Pancreas (tissue), 10 donors: ENCODE results near the gene ARHGEF1. TPM values are rescaled to one million over a fixed set of nuclear protein-coding genes. Genes with fewer than 3 reads are reported as not detected.
A peak's percentile ranks its signal among the peaks of the same experiment; 100 is the strongest.

Experiments used
- ATAC-seq, 4 donors: fragments of 200-7000 bp; cut with Tn5 transposase; one replicate each; pipeline versions ENCODE4 v1.8.0 to v1.9.1; 2020; ENCODE audit warnings: mild to moderate bottlenecking in 4 of 4, moderate library complexity in 4 of 4
- DNase-seq, 6 donors: peaks; one replicate each; pipeline ENCODE4 v3.0.0-alpha.2; 2020
- FAIRE-seq: peaks from 2 replicates; lab custom pipeline; 2012; peaks lifted over from hg19 to GRCh38; lab: Jason Lieb, UNC
- H3K27ac ChIP-seq, 4 donors: fragments of 200-600 bp; sonication (generic); 1 replicate in 3 of 4; 2 replicates in 1 of 4; pipeline versions ENCODE4 v1.5.0 to v1.8.0; 2020
- H3K27me3 ChIP-seq, 4 donors: fragments of 200-600 bp; one replicate each; pipeline ENCODE4 v1.8.0; 2021
- H3K36me3 ChIP-seq, 3 donors: fragments of 200-600 bp; sonication (generic) in 1 of 3; one replicate each; pipeline versions ENCODE4 v1.5.0 to v1.8.0; 2020 to 2021
- H3K4me1 ChIP-seq, 3 donors: fragments of 200-600 bp; one replicate each; pipeline ENCODE4 v1.8.0; 2021
- H3K4me3 ChIP-seq, 4 donors: fragments of 200-600 bp; sonication (generic) in 2 of 4; one replicate each; pipeline versions ENCODE4 v1.5.0 to v1.8.0; 2020 to 2021
- H3K9me3 ChIP-seq, 4 donors: fragments of 200-600 bp; one replicate each; pipeline ENCODE4 v1.8.0; 2021
- WGBS, 2 donors: extraction: QIAGEN DNeasy Blood & Tissue Kit; methylation state at CpG; one replicate each; pipeline ENCODE4 v1.1.7; 2013; 5-methylcytosine and 5-hydroxymethylcytosine counted together
- intact Hi-C, 3 donors: fragments of 100-400 bp; cut with DNase I; formaldehyde crosslinking; loops; one replicate each; pipeline versions ENCODE4 v1.11.1 to v1.14.2; 2022
- polyA plus RNA-seq, 2 donors: library from polyadenylated mRNA; stranded (reverse); fragments of 200-250 nt; gene quantifications; one replicate each; pipeline ENCODE4 v1.2.3, GENCODE V29; 2013
- total RNA-seq, 6 donors: library from RNA; stranded (reverse); fragmentation: NEBNext Ultra II Directional in 4 of 6; extraction: Animal tissue kit (Norgen Biotek cat#: 25700) in 4 of 6; gene quantifications; one replicate each; pipeline versions ENCODE4 v1.2.1 to v1.2.4, GENCODE V29; 2021 to 2023
- TF ChIP-seq, protein P1 (sequence below), 4 donors: fragments of 200-600 bp; sonication (generic) in 3 of 4; IDR thresholded peaks; one replicate each; pipeline versions ENCODE4 v1.5.0 to v1.8.0; 2021; ENCODE audit warnings: antibody characterized with exemption in 4 of 4
- donor health status: healthy with polysubstance abuse.
- donor health status: DM: no; HTN: no; CAD: no; lungs with moderate emphysema.
- donor health status: DM: no; HTN: no; CAD: no.
- donor health status: control.
- donor health status: control.
- donor health status: Bipolar disorder and iron deficiency.
- donor health status: DM: yes; HTN: yes; CAD: no.
- donor health status: DM: no; HTN: no; CAD: no.
- donor health status: DM: no; HTN: no; CAD: no.
- donor health status: DM: yes; HTN: yes; CAD: no.

ARHGEF1 gene
- total and polyA plus RNA-seq, 8 donors = 26.3 to 179 (median 39.3) TPM

- intact Hi-C loops = no loop called here
- DNase-seq (peak in 1 of 6 donors; percentile 20), ATAC-seq (no peak), FAIRE-seq (no peak)
- Histone ChIP-seq H3K27ac (no peak overlapping the region), H3K36me3 (no peaks in the 10 kb centered on the region), H3K27me3 (no peaks in the 10 kb centered on the region), H3K4me1 (no peaks in the 10 kb centered on the region), H3K9me3 (no peaks in the 10 kb centered on the region), H3K4me3 (no peak overlapping the region)
- WGBS, 2 donors = 49 to 55% methylated on average over 5 to 6 of the region's 6 CpGs
- TF ChIP-seq, protein P1, sequence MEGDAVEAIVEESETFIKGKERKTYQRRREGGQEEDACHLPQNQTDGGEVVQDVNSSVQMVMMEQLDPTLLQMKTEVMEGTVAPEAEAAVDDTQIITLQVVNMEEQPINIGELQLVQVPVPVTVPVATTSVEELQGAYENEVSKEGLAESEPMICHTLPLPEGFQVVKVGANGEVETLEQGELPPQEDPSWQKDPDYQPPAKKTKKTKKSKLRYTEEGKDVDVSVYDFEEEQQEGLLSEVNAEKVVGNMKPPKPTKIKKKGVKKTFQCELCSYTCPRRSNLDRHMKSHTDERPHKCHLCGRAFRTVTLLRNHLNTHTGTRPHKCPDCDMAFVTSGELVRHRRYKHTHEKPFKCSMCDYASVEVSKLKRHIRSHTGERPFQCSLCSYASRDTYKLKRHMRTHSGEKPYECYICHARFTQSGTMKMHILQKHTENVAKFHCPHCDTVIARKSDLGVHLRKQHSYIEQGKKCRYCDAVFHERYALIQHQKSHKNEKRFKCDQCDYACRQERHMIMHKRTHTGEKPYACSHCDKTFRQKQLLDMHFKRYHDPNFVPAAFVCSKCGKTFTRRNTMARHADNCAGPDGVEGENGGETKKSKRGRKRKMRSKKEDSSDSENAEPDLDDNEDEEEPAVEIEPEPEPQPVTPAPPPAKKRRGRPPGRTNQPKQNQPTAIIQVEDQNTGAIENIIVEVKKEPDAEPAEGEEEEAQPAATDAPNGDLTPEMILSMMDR (IDR thresholded peaks at IDR 0.05) = no peak
Measured at GRCh38 chr19:41923045-41923788, 40.2 kb downstream of the ARHGEF1 start.

DNA sequence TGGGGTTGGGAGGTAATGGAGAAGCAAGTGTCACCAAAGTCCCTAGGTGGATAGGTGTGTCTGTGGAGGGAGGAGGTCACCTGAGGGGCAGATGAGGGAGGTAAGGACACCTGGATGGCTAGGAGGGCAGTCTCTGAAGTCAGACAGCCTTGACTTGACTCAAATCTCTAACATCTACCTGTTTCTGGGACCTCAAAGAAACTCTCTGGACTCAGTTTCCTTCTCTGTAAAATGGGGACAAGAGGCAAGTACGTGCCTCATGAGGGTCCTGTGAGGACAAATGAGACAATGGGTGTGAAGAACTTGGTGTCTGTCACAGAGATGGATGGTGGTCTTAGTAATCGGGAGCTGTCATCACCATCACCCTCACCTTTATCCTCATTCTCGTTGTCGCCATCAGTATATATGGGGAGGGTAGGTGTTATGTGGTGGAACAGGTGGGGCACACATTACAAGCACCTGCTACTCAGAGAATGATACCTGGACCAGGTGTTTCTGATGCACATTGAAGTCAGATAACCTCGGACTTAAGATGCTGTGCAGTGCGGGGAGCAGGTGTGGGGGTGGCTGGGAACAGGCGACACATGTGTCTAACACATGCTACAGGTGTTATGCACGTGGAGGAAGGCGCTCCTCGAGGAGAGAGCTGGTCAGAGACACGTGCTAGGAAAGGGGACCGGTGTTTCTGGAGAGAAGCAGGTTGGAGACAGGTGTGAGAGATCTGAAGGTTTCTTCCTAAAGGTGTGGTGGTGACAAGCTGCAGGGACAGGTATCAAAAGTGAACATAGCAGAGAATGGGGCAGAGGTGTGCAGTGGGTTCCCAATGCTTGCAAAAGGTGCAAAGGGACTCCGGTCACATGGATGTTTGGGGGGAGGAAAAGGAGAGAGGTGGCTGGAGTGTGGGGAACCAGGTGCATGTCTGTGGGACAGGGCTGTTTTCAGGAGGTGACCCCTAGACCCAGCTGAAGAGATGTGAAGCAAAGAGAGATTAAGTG, 41.5 kb downstream of the ARHGEF1 start:
- FAIRE-seq = no peak
- intact Hi-C loops = no loop called here
- DNase-seq = no peak
- Histone ChIP-seq H3K9me3 (no peaks in the 10 kb centered on the region), H3K27ac (no peak overlapping the region), H3K36me3 (no peaks in the 10 kb centered on the region), H3K27me3 (no peaks in the 10 kb centered on the region), H3K4me1 (no peaks in the 10 kb centered on the region), H3K4me3 (no peak overlapping the region)
- 46 to 47% methylated on average over 13 of the region's 13 CpGs for WGBS, 2 donors
- TF ChIP-seq, protein P1 (IDR thresholded peaks at IDR 0.05) = no peak
- ATAC-seq = no peak

DNA sequence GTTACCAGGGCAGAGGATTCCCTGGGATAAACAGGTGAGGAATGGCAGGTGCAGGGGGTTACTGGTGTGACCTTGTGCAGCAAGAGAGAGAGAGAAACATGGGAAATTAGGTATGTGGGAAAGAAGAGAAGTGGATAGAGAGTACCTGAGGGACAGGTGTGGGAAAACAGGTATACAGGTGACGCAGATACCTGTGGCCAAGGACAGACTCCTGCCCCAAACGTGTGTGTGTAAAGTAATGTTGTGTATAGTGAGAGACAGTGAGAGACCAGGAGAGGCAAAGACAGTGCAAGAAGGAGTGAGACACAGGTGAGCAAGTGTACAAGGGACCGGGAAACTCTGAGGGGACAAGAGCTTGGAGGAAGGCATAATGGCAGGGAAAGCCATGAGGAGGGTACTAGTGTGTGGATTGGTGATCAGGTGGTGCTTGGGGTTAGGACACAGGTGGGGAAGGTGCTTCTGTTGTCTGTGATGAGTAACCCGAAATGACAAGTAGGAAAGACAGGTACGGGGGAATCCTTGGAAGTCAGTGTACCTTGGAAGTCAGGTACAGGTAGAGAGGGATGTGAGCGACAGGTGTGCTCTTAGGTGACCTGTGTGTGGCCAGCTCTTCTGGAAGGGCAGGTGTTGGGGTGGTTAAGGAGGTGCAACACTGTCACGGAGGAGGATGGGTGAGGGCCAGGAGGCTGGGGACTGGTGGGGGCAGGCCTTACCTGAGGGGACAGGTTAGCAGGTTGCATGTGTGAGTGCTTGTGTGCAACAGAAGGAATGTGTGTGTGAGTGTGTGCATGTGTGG, 42.4 kb downstream of the ARHGEF1 start:
- no peaks in the 10 kb centered on the region for H3K36me3 ChIP-seq
- TF ChIP-seq, protein P1 (IDR thresholded peaks at IDR 0.05) = no peak
- no peak overlapping the region for H3K4me3 ChIP-seq
- H3K27me3 ChIP-seq = no peaks in the 10 kb centered on the region
- FAIRE-seq = no peak
- intact Hi-C loops = no loop called here
- 52 to 61% methylated on average over 7 of the region's 7 CpGs for WGBS, 2 donors
- no peak overlapping the region for H3K27ac ChIP-seq
- no peaks in the 10 kb centered on the region for H3K9me3 ChIP-seq
- peak in 1 of 6 donors; percentile 26 for DNase-seq
- no peak for ATAC-seq
- no peaks in the 10 kb centered on the region for H3K4me1 ChIP-seq

DNA sequence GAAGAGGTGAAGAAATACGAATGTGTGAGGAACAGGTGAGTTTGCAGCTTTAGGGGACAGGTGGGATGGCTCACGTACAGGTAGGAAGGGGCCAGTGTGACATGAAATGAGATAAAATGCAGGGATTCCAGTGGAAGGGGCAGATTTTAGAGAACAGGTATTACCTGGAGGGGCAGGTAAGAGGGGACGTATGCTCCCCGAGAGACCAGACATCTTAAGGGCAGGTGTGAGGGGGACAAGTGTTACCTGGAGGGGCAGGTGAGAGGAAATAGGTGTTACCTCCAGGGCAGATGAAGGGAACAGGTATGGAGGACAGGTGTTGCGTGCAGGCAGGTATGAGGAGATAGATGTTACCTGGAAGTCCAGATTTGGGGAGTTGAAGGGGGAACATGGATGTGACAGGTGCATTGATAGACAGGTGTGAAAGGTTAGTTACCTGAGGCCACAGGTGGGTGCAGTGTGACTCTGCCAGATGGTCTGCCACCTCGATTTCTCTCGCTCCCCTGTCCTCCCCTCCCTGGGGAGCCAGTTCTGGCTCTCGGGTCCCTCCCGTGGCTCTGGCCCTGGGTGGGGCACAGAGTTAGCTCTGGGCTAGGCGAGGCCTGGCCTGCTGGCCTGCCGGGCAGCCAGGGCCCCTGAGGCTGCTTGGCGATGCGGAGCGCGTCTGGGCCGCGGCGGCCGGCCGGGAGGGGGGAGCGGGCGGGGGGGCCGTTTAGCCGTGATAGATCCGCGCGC, 43.2 kb downstream of the ARHGEF1 start:
- H3K27ac ChIP-seq = no peak overlapping the region
- peak in 1 of 6 donors; percentile 35 for DNase-seq

More for the DNA sequence above, 43.2 kb downstream of the ARHGEF1 start:
- H3K9me3 ChIP-seq = no peaks in the 10 kb centered on the region
- intact Hi-C loops = no loop called here
- no peak overlapping the region for H3K4me3 ChIP-seq
- TF ChIP-seq, protein P1 (IDR thresholded peaks at IDR 0.05) = no peak
- 57 to 61% methylated on average over 25 to 27 of the region's 27 CpGs for WGBS, 2 donors
- ATAC-seq (no peak), FAIRE-seq (no peak)
- no peaks in the 10 kb centered on the region for H3K27me3 ChIP-seq
- H3K36me3 ChIP-seq = no peaks in the 10 kb centered on the region
- no peaks in the 10 kb centered on the region for H3K4me1 ChIP-seq
